ENCODE results near the gene EPPIN. TPM values are rescaled to one million over a fixed set of nuclear protein-coding genes. Genes with fewer than 3 reads are reported as not detected.
"Not testable (repeated sequence)": the region's sequence is repeated elsewhere in the genome, so short reads cannot be mapped to it uniquely, and the experiment has no call there.

Gene EPPIN
- total and polyA plus RNA-seq, 12 donors = not detected

DNA sequence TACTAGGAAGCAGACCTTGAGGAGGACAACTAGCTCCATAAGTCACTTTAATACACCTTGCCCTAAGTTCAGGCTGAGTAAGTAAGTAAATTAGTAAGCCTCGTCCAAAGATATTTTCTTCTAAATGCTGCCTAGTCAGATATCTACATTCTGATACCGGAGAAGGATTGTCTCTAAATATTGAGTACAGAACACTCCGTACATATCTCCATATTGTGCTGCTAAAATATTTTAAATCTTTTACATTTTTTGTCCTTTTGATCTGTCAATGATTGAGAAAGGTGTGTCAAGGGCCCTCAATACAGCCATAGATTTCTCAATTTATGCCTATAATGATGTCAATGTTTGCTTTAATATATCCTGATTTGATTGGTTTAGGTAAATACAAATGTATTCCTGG lies 28.7 kb upstream of the EPPIN start:
- ATAC-seq = no peak
- intact Hi-C loops (cut with DNase I) = no loop called here
- Histone ChIP-seq H3K27me3 (peaks cover 0 to 16% (median 7%) of the 10 kb centered on the region in 7 donors), H3K9me3 (no peaks in the 10 kb centered on the region), H3K27ac (no peak overlapping the region), H3K4me1 (no peaks in the 10 kb centered on the region), H3K36me3 (no peaks in the 10 kb centered on the region), H3K4me3 (no peak overlapping the region)
- TF ChIP-seq, protein P1, sequence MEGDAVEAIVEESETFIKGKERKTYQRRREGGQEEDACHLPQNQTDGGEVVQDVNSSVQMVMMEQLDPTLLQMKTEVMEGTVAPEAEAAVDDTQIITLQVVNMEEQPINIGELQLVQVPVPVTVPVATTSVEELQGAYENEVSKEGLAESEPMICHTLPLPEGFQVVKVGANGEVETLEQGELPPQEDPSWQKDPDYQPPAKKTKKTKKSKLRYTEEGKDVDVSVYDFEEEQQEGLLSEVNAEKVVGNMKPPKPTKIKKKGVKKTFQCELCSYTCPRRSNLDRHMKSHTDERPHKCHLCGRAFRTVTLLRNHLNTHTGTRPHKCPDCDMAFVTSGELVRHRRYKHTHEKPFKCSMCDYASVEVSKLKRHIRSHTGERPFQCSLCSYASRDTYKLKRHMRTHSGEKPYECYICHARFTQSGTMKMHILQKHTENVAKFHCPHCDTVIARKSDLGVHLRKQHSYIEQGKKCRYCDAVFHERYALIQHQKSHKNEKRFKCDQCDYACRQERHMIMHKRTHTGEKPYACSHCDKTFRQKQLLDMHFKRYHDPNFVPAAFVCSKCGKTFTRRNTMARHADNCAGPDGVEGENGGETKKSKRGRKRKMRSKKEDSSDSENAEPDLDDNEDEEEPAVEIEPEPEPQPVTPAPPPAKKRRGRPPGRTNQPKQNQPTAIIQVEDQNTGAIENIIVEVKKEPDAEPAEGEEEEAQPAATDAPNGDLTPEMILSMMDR (IDR thresholded peaks at IDR 0.05) = no peak
- 80 to 87% methylated on average over 3 of the region's 3 CpGs for WGBS, 2 donors
- no peak for DNase-seq

DNA sequence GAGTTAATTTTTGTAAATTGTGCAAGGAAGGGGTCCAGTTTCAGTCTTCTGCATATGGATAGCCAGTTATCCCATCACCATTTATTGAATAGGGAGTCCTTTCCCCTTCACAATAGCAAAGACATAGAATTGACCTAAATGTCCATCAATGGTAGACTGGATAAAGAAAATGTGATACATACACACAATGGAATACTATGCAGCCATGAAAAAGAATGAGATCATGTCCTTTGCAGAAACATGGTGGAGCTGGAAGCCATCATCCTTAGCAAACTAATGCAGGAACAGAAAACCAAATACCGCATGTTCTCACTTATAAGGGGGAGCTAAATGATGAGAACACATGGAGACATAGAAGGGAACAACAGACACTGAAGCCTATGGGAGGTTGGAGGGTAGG lies 22.4 kb upstream of the EPPIN start:
- ATAC-seq; H3K4me1 ChIP-seq; H3K9me3 ChIP-seq; DNase-seq; H3K36me3 ChIP-seq; H3K27ac ChIP-seq; H3K4me3 ChIP-seq; intact Hi-C loops (cut with DNase I): not testable (repeated sequence)
- 81 to 85% methylated on average over 1 of the region's 1 CpG for WGBS, 2 donors
- peaks cover 0 to 11% (median 0%) of the 10 kb centered on the region in 7 donors for H3K27me3 ChIP-seq

DNA sequence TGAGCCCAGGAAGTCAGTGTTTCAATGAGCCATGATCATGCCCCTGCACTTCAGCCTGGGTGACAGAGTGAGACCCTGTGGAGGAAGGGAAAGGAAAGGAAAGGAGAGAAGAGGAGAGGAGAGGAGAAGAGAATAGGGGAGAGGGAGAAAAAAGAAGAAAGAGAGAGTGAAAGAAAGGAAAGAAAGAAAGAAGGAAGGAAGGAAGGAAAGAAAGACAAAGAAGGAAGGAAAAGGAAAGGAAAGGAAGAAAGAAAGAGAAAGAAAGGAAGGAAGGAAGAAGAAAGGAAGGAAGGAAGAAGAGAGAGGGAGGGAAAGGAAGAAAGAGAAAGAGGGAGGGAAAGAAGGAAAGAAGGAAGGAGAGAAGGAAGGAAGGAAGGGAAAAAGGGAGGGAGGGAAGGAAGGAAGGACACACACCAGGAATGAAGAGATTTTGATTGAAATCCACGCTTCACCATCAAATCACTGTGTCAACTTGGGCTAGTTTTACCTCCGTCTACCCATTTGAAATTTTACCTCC lies 17.6 kb upstream of the EPPIN start:
- peaks cover 0 to 4% (median 0%) of the 10 kb centered on the region in 11 donors for H3K9me3 ChIP-seq
- H3K36me3 ChIP-seq = no peaks in the 10 kb centered on the region
- TF ChIP-seq, protein P1 (IDR thresholded peaks at IDR 0.05) = no peak
- intact Hi-C loops (cut with DNase I) = no loop called here
- no peaks in the 10 kb centered on the region for H3K4me1 ChIP-seq
- WGBS, 2 donors = 85 to 89% methylated on average over 2 of the region's 2 CpGs
- ATAC-seq = no peak
- H3K4me3 ChIP-seq = no peak overlapping the region
- H3K27ac ChIP-seq = no peak overlapping the region
- peaks cover 0 to 31% (median 23%) of the 10 kb centered on the region in 7 donors for H3K27me3 ChIP-seq
- no peak for DNase-seq

DNA sequence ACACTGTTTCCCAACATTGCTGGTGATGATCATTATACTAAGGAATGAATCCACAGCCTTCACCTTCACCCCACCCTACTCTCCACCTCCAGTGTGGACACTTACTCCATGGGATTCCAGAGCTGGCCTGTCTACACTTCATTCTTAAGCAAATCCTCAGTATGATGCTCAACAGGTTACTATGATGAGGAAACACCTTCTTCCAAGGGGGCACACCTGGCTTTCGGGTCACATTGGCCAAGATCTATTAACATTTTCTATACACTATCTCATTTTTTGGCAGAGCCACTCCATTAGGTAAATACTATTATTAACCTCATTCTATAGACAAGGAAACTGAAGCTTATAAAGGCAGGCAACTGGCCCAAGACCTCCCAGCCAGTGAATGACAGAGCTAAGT lies 8.0 kb upstream of the EPPIN start:
- peaks cover 0 to 8% (median 0%) of the 10 kb centered on the region in 11 donors for H3K9me3 ChIP-seq
- H3K27ac ChIP-seq = no peak overlapping the region
- no peak for DNase-seq
- no peaks in the 10 kb centered on the region for H3K36me3 ChIP-seq
- H3K27me3 ChIP-seq = peaks cover 0 to 13% (median 10%) of the 10 kb centered on the region in 7 donors
- TF ChIP-seq, protein P1 (IDR thresholded peaks at IDR 0.05) = no peak
- H3K4me1 ChIP-seq = no peaks in the 10 kb centered on the region
- no peak overlapping the region for H3K4me3 ChIP-seq
- no peak for ATAC-seq
- 70 to 86% methylated on average over 1 of the region's 1 CpG for WGBS, 2 donors
- intact Hi-C loops (cut with DNase I) = loop anchor here in 1 of 10 donors (10.0 kb wide), 1 partner anchor 890 kb away; no protein-coding TSS in a partner anchor

DNA sequence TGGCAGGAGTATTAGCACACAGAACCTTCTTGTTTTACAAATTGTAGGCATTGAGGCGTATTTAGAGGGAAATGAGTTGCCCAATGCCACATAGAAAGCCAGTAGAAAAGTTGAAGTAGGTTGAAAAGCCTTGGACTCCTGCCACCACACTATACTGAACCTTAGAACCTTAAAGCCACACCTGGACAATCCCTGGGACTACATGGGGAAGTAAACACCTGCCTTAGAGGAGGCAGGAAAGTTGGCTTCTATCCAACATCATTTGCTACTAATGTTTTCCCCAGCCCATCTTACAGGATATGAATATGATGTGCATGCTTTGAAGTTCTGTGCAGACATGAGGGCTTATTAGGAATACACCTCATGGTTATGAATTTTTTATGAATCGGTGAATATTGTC lies 5.3 kb upstream of the EPPIN start:
- 70 to 76% methylated on average over 2 of the region's 2 CpGs for WGBS, 2 donors
- Histone ChIP-seq H3K27me3 (peaks cover 0 to 25% (median 5%) of the 10 kb centered on the region in 7 donors), H3K4me1 (no peaks in the 10 kb centered on the region), H3K27ac (no peak overlapping the region), H3K36me3 (no peaks in the 10 kb centered on the region), H3K4me3 (no peak overlapping the region), H3K9me3 (peaks cover 0 to 8% (median 0%) of the 10 kb centered on the region in 11 donors)
- intact Hi-C loops (cut with DNase I) = loop anchor here in 1 of 10 donors (10.0 kb wide), 1 partner anchor 892 kb away; no protein-coding TSS in a partner anchor
- ATAC-seq (no peak), DNase-seq (no peak)
- TF ChIP-seq, protein P1 (IDR thresholded peaks at IDR 0.05) = no peak

Measured in heart right ventricle (tissue), 16 donors.